OCI-LY1 (cell line): ENCODE results near the gene UTP11.

Experiments used
- H2AFZ ChIP-seq: fragments of 200-600 bp; sonication (generic), shearing (Covaris generic); 2 replicates; pipeline ENCODE4 v1.6.0; 2014; ENCODE audit warnings: antibody characterized with exemption, mild to moderate bottlenecking, low read length
- H3F3A ChIP-seq: fragments of 200-600 bp; sonication (generic), shearing (Covaris generic); 2 replicates; pipeline ENCODE4 v1.6.0; 2014; ENCODE audit warnings: mild to moderate bottlenecking, antibody characterized with exemption, low read length, moderate library complexity; ENCODE audit not compliant: insufficient read depth
- H3K27ac ChIP-seq: fragments of 200-600 bp; sonication (generic); 2 replicates; pipeline ENCODE4 v1.5.1; 2014; ENCODE audit warnings: low read length, mixed run types, mild to moderate bottlenecking, low read depth; ENCODE audit not compliant: poor library complexity, severe bottlenecking
- H3K27me3 ChIP-seq: fragments of 200-600 bp; sonication (generic); 2 replicates; pipeline ENCODE4 v1.6.0; 2014; ENCODE audit warnings: antibody characterized with exemption, mild to moderate bottlenecking, low read length, moderate library complexity; ENCODE audit not compliant: insufficient read depth
- H3K36me3 ChIP-seq: fragments of 200-600 bp; sonication (generic); 2 replicates; pipeline ENCODE4 v1.6.1; 2014; ENCODE audit warnings: mild to moderate bottlenecking, antibody characterized with exemption, low read length, moderate library complexity, mixed read lengths; ENCODE audit not compliant: insufficient read depth
- H3K4me1 ChIP-seq: fragments of 200-600 bp; sonication (generic); 2 replicates; pipeline ENCODE4 v1.5.1; 2014; ENCODE audit warnings: mild to moderate bottlenecking, low read length, moderate library complexity; ENCODE audit not compliant: insufficient read depth, severe bottlenecking
- H3K4me2 ChIP-seq: fragments of 200-600 bp; sonication (generic), shearing (Covaris generic); 2 replicates; pipeline ENCODE4 v1.6.1; 2014; ENCODE audit warnings: low read length
- H3K4me3 ChIP-seq: fragments of 200-600 bp; sonication (generic); 2 replicates; pipeline ENCODE4 v1.5.1; 2014; ENCODE audit warnings: low read length, low read depth, mild to moderate bottlenecking, mixed read lengths; ENCODE audit not compliant: poor library complexity, severe bottlenecking
- H3K79me2 ChIP-seq: fragments of 200-600 bp; shearing (Covaris generic); 2 replicates; pipeline ENCODE4 v1.6.1; 2016; ENCODE audit warnings: mixed run types, low read length, mixed read lengths; ENCODE audit not compliant: insufficient read depth
- H3K9ac ChIP-seq: fragments of 200-600 bp; sonication (generic), shearing (Covaris generic); 2 replicates; pipeline ENCODE4 v1.6.1; 2014; ENCODE audit warnings: mild to moderate bottlenecking, low read length, mixed read lengths
- H3K9me2 ChIP-seq: fragments of 200-600 bp; sonication (generic), shearing (Covaris generic); 2 replicates; pipeline ENCODE4 v1.6.1; 2014; ENCODE audit warnings: low read depth, mild to moderate bottlenecking, low read length, mixed read lengths
- H3K9me3 ChIP-seq: fragments of 200-600 bp; shearing (Covaris generic); 2 replicates; pipeline ENCODE4 v1.6.1; 2014; ENCODE audit warnings: low read length, mixed read lengths
- H4K20me1 ChIP-seq: fragments of 200-600 bp; sonication (generic), shearing (Covaris generic); 2 replicates; pipeline ENCODE4 v1.6.0; 2016; ENCODE audit warnings: mild to moderate bottlenecking, low read length; ENCODE audit not compliant: insufficient read depth
- CTCF ChIP-seq: fragments of 200-600 bp; sonication (generic), shearing (Covaris generic); IDR thresholded peaks from 2 replicates; pipeline ENCODE4 v1.5.1; 2017; ENCODE audit warnings: mild to moderate bottlenecking, antibody characterized with exemption, low read length, moderate library complexity, mixed read lengths
- EZH2 ChIP-seq: fragments of 200-600 bp; sonication (generic), shearing (Covaris generic); IDR thresholded peaks from 2 replicates; pipeline ENCODE4 v1.8.0; 2017; ENCODE audit warnings: borderline replicate concordance, mixed run types, mild to moderate bottlenecking, antibody characterized with exemption, low read length, moderate library complexity, mixed read lengths

The UTP11 gene

DNA sequence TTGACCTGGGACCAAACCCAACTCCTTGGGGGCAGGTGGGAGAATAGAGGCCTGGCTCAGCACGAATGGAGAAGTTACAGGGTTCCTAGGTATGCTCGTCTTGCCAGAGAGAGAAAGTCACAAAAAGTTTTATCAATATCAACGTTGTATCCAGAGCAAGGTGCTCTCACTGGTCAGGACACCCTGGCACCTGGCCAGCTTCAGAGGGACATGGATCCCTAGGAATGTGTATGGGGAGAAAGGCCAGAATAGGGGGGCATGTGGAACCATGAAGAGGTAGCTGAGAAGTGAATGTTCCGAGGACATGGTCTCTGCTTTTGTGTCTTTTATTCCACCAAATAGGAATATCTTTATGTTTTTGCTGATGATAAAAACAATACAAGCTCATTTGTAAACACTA lies 43.4 kb downstream of the UTP11 start:
- Histone ChIP-seq H3K36me3 (no peaks in the 10 kb centered on the region), H2AFZ (no peak overlapping the region), H3K9me2 (no peaks in the 10 kb centered on the region), H3K4me3 (no peak overlapping the region), H3K4me2 (no peak overlapping the region), H3K27ac (no peak overlapping the region), H3K4me1 (peaks cover 11% of the 10 kb centered on the region), H3F3A (no peaks in the 10 kb centered on the region), H3K79me2 (no peaks in the 10 kb centered on the region), H3K27me3 (no peaks in the 10 kb centered on the region), H3K9ac (no peak overlapping the region), H4K20me1 (no peaks in the 10 kb centered on the region), H3K9me3 (no peaks in the 10 kb centered on the region)
- TF ChIP-seq CTCF (no peak), EZH2 (no peak)

DNA sequence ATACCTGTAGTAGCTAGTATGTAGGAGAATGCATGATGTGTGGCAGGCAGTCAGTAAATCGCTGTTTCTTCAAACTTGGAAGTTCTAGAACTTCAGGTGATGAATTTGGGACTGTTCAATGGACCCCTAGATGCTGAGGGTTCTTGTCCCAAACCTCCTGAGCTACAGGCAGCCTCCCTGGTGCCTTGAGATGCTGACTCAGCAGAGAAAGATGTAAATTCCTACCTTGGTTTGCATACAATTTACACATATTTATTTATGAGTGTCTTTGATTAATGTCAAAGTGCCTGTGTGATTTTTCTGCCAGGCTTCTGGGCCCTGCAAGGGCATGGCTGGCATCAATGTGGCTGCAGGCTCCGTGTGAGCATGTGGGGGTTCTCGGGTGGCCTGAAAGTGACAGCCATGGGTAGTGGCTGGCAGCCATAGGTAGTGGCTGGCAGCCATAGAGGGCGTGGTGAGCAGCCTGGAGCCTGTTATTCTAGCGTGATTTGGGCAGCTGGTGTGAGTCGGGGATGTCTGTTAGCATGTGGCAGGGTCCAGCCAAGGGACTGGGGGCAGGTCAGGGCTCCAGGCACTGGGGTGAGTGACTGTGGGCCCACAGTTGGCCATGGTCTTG lies 47.2 kb downstream of the UTP11 start:
- Histone ChIP-seq H3K79me2 (no peaks in the 10 kb centered on the region), H4K20me1 (no peaks in the 10 kb centered on the region), H3K27ac (no peak overlapping the region), H3K9ac (no peak overlapping the region), H3K4me2 (no peak overlapping the region), H3K36me3 (no peaks in the 10 kb centered on the region), H3K9me2 (no peaks in the 10 kb centered on the region), H3F3A (no peaks in the 10 kb centered on the region), H3K9me3 (no peaks in the 10 kb centered on the region), H3K27me3 (no peaks in the 10 kb centered on the region), H3K4me1 (no peaks in the 10 kb centered on the region), H3K4me3 (no peak overlapping the region), H2AFZ (no peak overlapping the region)
- no peak for TF ChIP-seq EZH2
- no peak for TF ChIP-seq CTCF

- no peaks in the 10 kb centered on the region for H3K27me3 ChIP-seq
- no peak for TF ChIP-seq CTCF
- TF ChIP-seq EZH2 = no peak
- no peaks in the 10 kb centered on the region for H3K9me3 ChIP-seq
- H3K36me3 ChIP-seq = no peaks in the 10 kb centered on the region
- H3K79me2 ChIP-seq = no peaks in the 10 kb centered on the region
- H2AFZ ChIP-seq = no peak overlapping the region
- no peak overlapping the region for H3K4me2 ChIP-seq
- H3F3A ChIP-seq = no peaks in the 10 kb centered on the region
- no peaks in the 10 kb centered on the region for H3K4me1 ChIP-seq
- H3K9ac ChIP-seq = no peak overlapping the region
- H3K4me3 ChIP-seq = no peak overlapping the region
- no peak overlapping the region for H3K27ac ChIP-seq
- H4K20me1 ChIP-seq = no peaks in the 10 kb centered on the region
- H3K9me2 ChIP-seq = no peaks in the 10 kb centered on the region
Observed at GRCh38 chr1:38060498-38060897, 48.0 kb downstream of the UTP11 start.
